Activated T-cell treated with anti-CD3 and anti-CD28 coated beads, Interleukin-2, amount 50 U/mL, for 24 hours (primary cell): Measurements from ENCODE around the gene TEX19.
"Not testable (repeated sequence)": the region's sequence is repeated elsewhere in the genome, so short reads cannot be mapped to it uniquely, and the experiment has no call there.

Source experiments
- DNase-seq: peaks from one replicate; pipeline ENCODE4 v3.0.0-alpha.2; 2020
- H3K27ac Mint-ChIP-seq: 2 replicates; pipeline ENCODE4 v1.8.0; 2020; ENCODE audit warnings: mild to moderate bottlenecking, mixed read lengths
- H3K27me3 Mint-ChIP-seq: 2 replicates; pipeline ENCODE4 v1.8.0; 2020; ENCODE audit warnings: mixed read lengths
- H3K36me3 Mint-ChIP-seq: 2 replicates; pipeline ENCODE4 v1.8.0; 2020; ENCODE audit warnings: low read depth, mixed read lengths
- H3K4me1 Mint-ChIP-seq: 2 replicates; pipeline ENCODE4 v1.8.0; 2020; ENCODE audit warnings: low read depth, mixed read lengths
- H3K4me3 Mint-ChIP-seq: 2 replicates; pipeline ENCODE4 v1.8.0; 2020; ENCODE audit warnings: mild to moderate bottlenecking, moderate library complexity, mixed read lengths
- H3K9me3 Mint-ChIP-seq: 2 replicates; pipeline ENCODE4 v1.8.0; 2020; ENCODE audit warnings: mixed read lengths

The TEX19 gene

DNA sequence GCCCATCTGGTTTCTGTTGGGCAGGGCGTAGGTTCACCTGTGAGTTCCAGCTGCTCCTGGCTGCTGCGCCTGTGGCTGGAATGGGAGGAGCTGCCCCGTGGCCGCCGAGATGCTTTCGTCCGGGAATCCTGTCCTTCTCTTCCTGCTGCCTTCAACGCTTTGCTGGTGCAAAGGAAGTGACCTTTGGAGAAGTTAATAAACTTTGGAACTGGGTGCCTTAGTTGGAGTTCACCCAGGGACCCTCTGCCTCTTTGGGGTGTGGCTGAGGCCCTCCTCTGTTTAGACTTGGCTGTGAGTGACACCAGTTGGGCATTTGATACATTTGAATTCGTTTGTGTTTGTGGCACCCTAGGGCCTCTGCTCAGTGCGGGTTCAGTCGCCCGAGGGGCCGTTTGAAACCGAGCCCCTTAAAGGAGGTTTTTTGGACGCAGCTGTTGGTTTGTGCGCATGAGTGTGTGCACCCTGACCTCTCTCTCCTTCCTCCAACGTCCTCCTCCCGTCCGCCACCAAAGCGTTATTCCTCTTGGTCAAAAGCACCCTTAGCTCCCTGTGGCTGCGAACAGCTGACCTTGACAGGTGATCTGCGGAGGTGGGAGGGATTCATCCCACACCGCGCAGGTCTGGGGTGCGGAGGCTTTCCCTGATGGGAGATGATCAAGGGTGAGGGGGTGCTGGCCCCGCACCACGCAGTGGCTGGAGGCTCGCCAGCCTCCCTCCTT, 16.5 kb upstream of the TEX19 start:
- no peaks in the 10 kb centered on the region for H3K36me3 Mint-ChIP-seq
- DNase-seq = no peak
- peaks cover 2% of the 10 kb centered on the region for H3K9me3 Mint-ChIP-seq
- peaks cover 13% of the 10 kb centered on the region for H3K4me1 Mint-ChIP-seq
- H3K27me3 Mint-ChIP-seq = no peaks in the 10 kb centered on the region
- H3K4me3 Mint-ChIP-seq = no peak overlapping the region
- no peak overlapping the region for H3K27ac Mint-ChIP-seq

- no peak overlapping the region for H3K27ac Mint-ChIP-seq
- H3K4me3 Mint-ChIP-seq = no peak overlapping the region
- no peaks in the 10 kb centered on the region for H3K27me3 Mint-ChIP-seq
- peaks cover 2% of the 10 kb centered on the region for H3K9me3 Mint-ChIP-seq
- no peaks in the 10 kb centered on the region for H3K36me3 Mint-ChIP-seq
- peaks cover 13% of the 10 kb centered on the region for H3K4me1 Mint-ChIP-seq
- no peak for DNase-seq
These were observed 15.5 kb upstream of the TEX19 start for GRCh38 chr17:82343560-82343959.

GRCh38 chr17:82344175-82344907, 14.7 kb upstream of the TEX19 start:
- H3K36me3 Mint-ChIP-seq = no peaks in the 10 kb centered on the region
- H3K9me3 Mint-ChIP-seq = peaks cover 2% of the 10 kb centered on the region
- H3K4me3 Mint-ChIP-seq = no peak overlapping the region
- H3K27ac Mint-ChIP-seq = no peak overlapping the region
- peaks cover 7% of the 10 kb centered on the region for H3K4me1 Mint-ChIP-seq
- H3K27me3 Mint-ChIP-seq = peaks cover under 1% of the 10 kb centered on the region
- DNase-seq = no peak

GRCh38 chr17:82345151-82345976, 13.7 kb upstream of the TEX19 start:
- no peaks in the 10 kb centered on the region for H3K36me3 Mint-ChIP-seq
- no peak overlapping the region for H3K27ac Mint-ChIP-seq
- H3K4me1 Mint-ChIP-seq = peaks cover 7% of the 10 kb centered on the region
- peaks cover 2% of the 10 kb centered on the region for H3K9me3 Mint-ChIP-seq
- H3K4me3 Mint-ChIP-seq = no peak overlapping the region
- DNase-seq = no peak
- H3K27me3 Mint-ChIP-seq = peaks cover 3% of the 10 kb centered on the region

DNA sequence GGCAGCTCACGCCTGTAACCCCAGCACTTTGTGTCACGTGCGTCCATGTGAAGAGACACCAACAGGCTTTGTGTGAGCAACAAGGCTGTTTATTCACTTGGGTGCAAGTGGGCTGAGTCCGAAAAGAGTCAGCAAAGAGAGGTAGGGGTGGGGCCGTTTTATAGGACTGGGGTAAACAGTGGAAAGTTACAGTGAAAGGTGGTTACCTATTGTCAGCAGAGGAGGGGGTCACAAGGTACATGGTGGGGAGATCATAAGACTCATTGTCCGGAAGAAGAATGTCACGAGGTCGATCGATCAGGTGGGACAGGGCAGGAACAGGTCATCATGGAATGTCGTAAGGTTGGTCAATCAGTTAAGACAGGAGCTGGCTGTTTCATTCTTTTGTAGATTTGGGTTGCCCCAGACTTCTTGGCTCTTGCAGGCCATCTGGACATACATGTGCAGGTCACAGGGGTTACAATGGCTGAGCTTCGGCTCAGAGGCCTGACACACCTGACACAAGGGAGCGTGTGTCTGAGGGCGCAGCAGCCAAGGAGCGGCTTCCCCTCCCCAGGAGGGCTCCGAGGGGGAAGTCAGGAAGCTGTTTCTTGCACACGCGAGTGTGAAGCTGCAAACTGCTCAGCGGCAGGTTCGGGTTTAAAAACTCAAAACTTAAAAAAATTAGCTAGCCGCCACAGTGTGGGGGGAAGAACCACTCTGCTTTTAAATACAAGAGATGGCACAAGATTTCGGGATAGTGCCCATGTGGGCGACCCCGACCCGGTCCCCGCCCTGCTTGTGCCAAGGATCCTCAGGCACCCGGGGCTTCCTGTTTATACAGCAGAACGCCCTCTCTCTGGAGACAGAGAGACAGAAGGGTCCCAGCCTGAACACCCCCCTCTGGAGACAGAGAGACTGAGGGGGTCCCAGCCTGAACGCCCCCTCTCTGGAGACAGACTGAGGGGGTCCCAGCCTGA, 12.4 kb upstream of the TEX19 start:
- H3K4me1 Mint-ChIP-seq = peaks cover 7% of the 10 kb centered on the region
- H3K36me3 Mint-ChIP-seq = no peaks in the 10 kb centered on the region
- no peak overlapping the region for H3K27ac Mint-ChIP-seq
- DNase-seq = no peak
- no peak overlapping the region for H3K4me3 Mint-ChIP-seq
- peaks cover 3% of the 10 kb centered on the region for H3K27me3 Mint-ChIP-seq
- no peaks in the 10 kb centered on the region for H3K9me3 Mint-ChIP-seq

- H3K27ac Mint-ChIP-seq, DNase-seq, H3K27me3 Mint-ChIP-seq, H3K9me3 Mint-ChIP-seq, H3K36me3 Mint-ChIP-seq, H3K4me3 Mint-ChIP-seq: not testable (repeated sequence)
- peaks cover 10% of the 10 kb centered on the region for H3K4me1 Mint-ChIP-seq
These were observed 11.1 kb upstream of the TEX19 start for GRCh38 chr17:82347994-82348393.

GRCh38 chr17:82348434-82348833, 10.6 kb upstream of the TEX19 start:
- Mint-ChIP-seq H3K9me3 (no peaks in the 10 kb centered on the region), H3K36me3 (no peaks in the 10 kb centered on the region), H3K27ac (no peak overlapping the region), H3K4me3 (no peak overlapping the region), H3K27me3 (peaks cover 3% of the 10 kb centered on the region), H3K4me1 (peaks cover 10% of the 10 kb centered on the region)
- DNase-seq = no peak

DNA sequence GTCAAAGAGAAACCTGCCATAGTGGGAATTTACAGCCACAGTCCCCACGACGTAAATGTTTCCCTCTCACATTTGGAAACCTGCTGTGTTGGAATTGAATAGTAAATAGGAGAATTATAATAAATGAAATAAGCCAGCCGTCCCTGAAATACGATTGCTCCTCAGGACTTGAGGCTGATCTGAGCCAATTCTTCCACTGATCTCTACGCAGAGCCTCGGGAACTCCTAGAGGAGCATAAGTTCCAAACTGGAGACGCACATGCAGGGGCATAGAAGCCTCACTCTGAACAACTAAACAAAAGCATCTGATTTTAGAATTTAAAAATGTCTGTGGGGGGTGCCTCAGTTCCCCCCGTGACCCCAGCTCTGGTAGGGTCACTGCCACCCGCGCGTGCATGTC, 10.2 kb upstream of the TEX19 start:
- no peaks in the 10 kb centered on the region for H3K36me3 Mint-ChIP-seq
- no peak overlapping the region for H3K27ac Mint-ChIP-seq
- H3K27me3 Mint-ChIP-seq = peaks cover 3% of the 10 kb centered on the region
- no peak overlapping the region for H3K4me3 Mint-ChIP-seq
- no peak for DNase-seq
- no peaks in the 10 kb centered on the region for H3K9me3 Mint-ChIP-seq
- H3K4me1 Mint-ChIP-seq = peaks cover 10% of the 10 kb centered on the region

GRCh38 chr17:82349287-82349701, 9.8 kb upstream of the TEX19 start:
- H3K9me3 Mint-ChIP-seq = no peaks in the 10 kb centered on the region
- H3K4me1 Mint-ChIP-seq = peaks cover 10% of the 10 kb centered on the region
- no peaks in the 10 kb centered on the region for H3K36me3 Mint-ChIP-seq
- no peak for DNase-seq
- H3K4me3 Mint-ChIP-seq = no peak overlapping the region
- H3K27ac Mint-ChIP-seq = no peak overlapping the region
- H3K27me3 Mint-ChIP-seq = peaks cover 3% of the 10 kb centered on the region

GRCh38 chr17:82350182-82351030, 8.6 kb upstream of the TEX19 start:
- Mint-ChIP-seq H3K4me3 (no peak overlapping the region), H3K27me3 (peaks cover 5% of the 10 kb centered on the region), H3K4me1 (peaks cover 10% of the 10 kb centered on the region), H3K27ac (no peak overlapping the region), H3K36me3 (no peaks in the 10 kb centered on the region), H3K9me3 (no peaks in the 10 kb centered on the region)
- peak; percentile 65 for DNase-seq

DNA sequence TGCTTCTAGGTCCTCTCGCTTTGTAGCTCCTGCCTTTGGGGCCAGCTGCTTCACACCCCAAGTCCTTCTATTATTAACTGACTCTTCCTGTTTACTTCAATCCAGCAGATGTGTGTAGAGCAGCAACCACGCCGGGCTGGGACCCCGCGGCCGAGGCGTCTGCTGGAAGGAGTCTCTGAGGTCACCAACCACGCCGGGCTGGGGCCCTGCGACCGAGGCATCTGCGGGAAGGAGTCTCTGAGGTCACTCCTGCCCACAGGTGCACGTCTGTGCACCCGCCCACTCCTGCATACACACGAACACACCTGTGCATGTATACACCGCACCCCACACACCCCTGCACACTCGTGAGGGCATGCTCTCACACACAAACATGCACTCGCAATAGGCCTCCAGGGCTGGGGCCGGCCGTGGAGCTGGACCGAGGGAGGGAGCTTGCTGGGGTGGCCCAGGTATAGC, 7.8 kb upstream of the TEX19 start:
- Mint-ChIP-seq H3K27me3 (peaks cover 6% of the 10 kb centered on the region), H3K27ac (no peak overlapping the region), H3K9me3 (no peaks in the 10 kb centered on the region), H3K4me1 (peaks cover 10% of the 10 kb centered on the region), H3K4me3 (no peak overlapping the region), H3K36me3 (no peaks in the 10 kb centered on the region)
- DNase-seq = no peak

- Mint-ChIP-seq H3K9me3 (no peaks in the 10 kb centered on the region), H3K4me1 (peaks cover 3% of the 10 kb centered on the region), H3K27ac (no peak overlapping the region), H3K36me3 (no peaks in the 10 kb centered on the region), H3K27me3 (peaks cover 12% of the 10 kb centered on the region), H3K4me3 (no peak overlapping the region)
- peak; percentile 85 for DNase-seq
These were observed 7.1 kb upstream of the TEX19 start for GRCh38 chr17:82351713-82352488.
